NB4 (cell line): ENCODE results near the gene SLC9A6.

Source experiments
- DNase-seq: peaks from one replicate; pipeline ENCODE4 v3.0.0; 2010; ENCODE audit warnings: low read depth
- H3K4me3 ChIP-seq: one replicate; pipeline ENCODE4 v1.5.1; 2011; ENCODE audit warnings: mild to moderate bottlenecking, low read depth, low read length, moderate library complexity
- CTCF ChIP-seq: IDR thresholded peaks from one replicate; pipeline ENCODE4 v1.5.1; 2012; ENCODE audit warnings: low read depth, low read length
- MAX ChIP-seq: IDR thresholded peaks from 2 replicates; pipeline ENCODE4 v1.6.1; 2011; ENCODE audit warnings: low read depth, low read length
- MYC ChIP-seq: IDR thresholded peaks from 2 replicates; pipeline ENCODE4 v1.6.1; 2011; ENCODE audit warnings: low read depth, low read length
- POLR2A ChIP-seq: IDR thresholded peaks from 2 replicates; pipeline ENCODE4 v1.6.1; 2011; ENCODE audit warnings: mild to moderate bottlenecking; ENCODE audit not compliant: insufficient read length; ENCODE audit errors: extremely low read depth

Gene SLC9A6

GRCh38 chrX:136030303-136031191, 45.3 kb downstream of the SLC9A6 start:
- H3K4me3 ChIP-seq = no peak overlapping the region
- TF ChIP-seq MAX (no peak), CTCF (no peak), POLR2A (no peak), MYC (no peak)
- no peak for DNase-seq

GRCh38 chrX:136031626-136032025, 46.4 kb downstream of the SLC9A6 start:
- TF ChIP-seq CTCF = no peak
- TF ChIP-seq POLR2A = no peak
- TF ChIP-seq MAX = no peak
- no peak for TF ChIP-seq MYC

GRCh38 chrX:136032370-136032769, 47.1 kb downstream of the SLC9A6 start:
- H3K4me3 ChIP-seq = no peak overlapping the region
- DNase-seq = no peak
- TF ChIP-seq POLR2A (no peak), CTCF (no peak), MAX (no peak), MYC (no peak)

More at GRCh38 chrX:136031626-136032025, 46.4 kb downstream of the SLC9A6 start:
- DNase-seq = no peak
- H3K4me3 ChIP-seq = no peak overlapping the region

- no peak overlapping the region for H3K4me3 ChIP-seq
- no peak for DNase-seq
- TF ChIP-seq CTCF (no peak), POLR2A (no peak), MAX (no peak), MYC (no peak)
Observed at GRCh38 chrX:136034668-136035067, 49.4 kb downstream of the SLC9A6 start.

- no peak for TF ChIP-seq POLR2A
- TF ChIP-seq MAX = no peak
- no peak for TF ChIP-seq CTCF
- no peak for TF ChIP-seq MYC
- no peak for DNase-seq
- H3K4me3 ChIP-seq = no peak overlapping the region
Observed at GRCh38 chrX:136035663-136036062, 50.4 kb downstream of the SLC9A6 start.
